ENCODE measurements around the gene NCOA1. TPM values are rescaled to one million over a fixed set of nuclear protein-coding genes. Genes with fewer than 3 reads are reported as not detected.
"Not testable (repeated sequence)": the region's sequence is repeated elsewhere in the genome, so short reads cannot be mapped to it uniquely, and the experiment has no call there.

Gene NCOA1
- total and polyA plus RNA-seq, 4 donors: 6.5 to 26.6 (median 16.3) TPM

DNA sequence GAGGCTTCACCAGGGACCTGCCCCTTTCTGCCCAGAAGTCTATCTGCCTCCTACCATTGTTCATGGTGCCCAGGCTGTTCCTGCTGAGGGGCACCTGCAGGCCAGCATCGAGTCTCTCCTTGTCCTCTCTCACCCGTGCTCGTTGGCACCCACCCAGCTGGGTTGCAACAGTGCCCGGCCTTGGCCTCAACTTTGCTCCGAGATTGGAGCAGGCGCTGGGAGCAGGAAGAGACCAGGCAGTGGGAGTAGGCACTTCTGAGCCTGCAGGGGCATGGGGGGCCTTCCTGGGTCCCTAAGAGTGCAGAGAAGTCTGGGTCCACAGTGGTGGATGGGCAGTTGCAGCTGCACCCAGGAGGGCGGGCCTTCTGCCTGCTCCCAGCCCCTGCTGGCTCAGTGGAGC, 75.6 kb downstream of the NCOA1 start (continued):
- TF ChIP-seq, protein P1, sequence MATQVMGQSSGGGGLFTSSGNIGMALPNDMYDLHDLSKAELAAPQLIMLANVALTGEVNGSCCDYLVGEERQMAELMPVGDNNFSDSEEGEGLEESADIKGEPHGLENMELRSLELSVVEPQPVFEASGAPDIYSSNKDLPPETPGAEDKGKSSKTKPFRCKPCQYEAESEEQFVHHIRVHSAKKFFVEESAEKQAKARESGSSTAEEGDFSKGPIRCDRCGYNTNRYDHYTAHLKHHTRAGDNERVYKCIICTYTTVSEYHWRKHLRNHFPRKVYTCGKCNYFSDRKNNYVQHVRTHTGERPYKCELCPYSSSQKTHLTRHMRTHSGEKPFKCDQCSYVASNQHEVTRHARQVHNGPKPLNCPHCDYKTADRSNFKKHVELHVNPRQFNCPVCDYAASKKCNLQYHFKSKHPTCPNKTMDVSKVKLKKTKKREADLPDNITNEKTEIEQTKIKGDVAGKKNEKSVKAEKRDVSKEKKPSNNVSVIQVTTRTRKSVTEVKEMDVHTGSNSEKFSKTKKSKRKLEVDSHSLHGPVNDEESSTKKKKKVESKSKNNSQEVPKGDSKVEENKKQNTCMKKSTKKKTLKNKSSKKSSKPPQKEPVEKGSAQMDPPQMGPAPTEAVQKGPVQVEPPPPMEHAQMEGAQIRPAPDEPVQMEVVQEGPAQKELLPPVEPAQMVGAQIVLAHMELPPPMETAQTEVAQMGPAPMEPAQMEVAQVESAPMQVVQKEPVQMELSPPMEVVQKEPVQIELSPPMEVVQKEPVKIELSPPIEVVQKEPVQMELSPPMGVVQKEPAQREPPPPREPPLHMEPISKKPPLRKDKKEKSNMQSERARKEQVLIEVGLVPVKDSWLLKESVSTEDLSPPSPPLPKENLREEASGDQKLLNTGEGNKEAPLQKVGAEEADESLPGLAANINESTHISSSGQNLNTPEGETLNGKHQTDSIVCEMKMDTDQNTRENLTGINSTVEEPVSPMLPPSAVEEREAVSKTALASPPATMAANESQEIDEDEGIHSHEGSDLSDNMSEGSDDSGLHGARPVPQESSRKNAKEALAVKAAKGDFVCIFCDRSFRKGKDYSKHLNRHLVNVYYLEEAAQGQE (IDR thresholded peaks at IDR 0.05): no peak
- TF ChIP-seq TAF1 (conservative IDR thresholded peaks at IDR 0.05) (no peak), HNF4A (conservative IDR thresholded peaks at IDR 0.05) (no peak), HNF4G (IDR thresholded peaks at IDR 0.05) (no peak), FOXA1 (IDR thresholded peaks at IDR 0.05) (no peak), RXRA (IDR thresholded peaks at IDR 0.05) (no peak), RAD21 (IDR thresholded peaks at IDR 0.05) (no peak)
- TF ChIP-seq, protein P2, sequence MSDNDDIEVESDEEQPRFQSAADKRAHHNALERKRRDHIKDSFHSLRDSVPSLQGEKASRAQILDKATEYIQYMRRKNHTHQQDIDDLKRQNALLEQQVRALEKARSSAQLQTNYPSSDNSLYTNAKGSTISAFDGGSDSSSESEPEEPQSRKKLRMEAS (IDR thresholded peaks at IDR 0.05): no peak

DNA sequence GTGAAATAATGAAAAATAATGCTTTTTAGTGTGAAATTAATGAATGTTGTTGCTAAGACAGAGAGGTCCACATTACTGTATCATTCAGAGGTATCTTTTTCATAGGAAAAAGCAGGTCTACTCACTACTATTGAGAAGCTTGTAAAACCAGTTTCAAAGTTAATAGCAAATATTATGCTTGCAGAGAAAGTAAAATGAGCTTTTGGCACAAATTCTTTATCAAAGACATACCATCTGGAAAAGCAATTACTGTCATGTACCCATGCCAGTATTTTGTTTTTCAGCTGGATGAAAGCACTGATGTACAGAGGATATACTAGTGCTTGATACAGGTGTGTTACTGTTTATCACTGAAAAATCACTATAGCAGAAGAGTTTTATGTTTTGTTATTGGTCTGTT, 77.5 kb downstream of the NCOA1 start:
- H3K4me3 ChIP-seq (ENCODE audit: low read depth in 1 of 3, low read length in 3 of 3): no peak overlapping the region
- DNase-seq (ENCODE audit: low spot score): no peak
- H3K4me1 ChIP-seq (ENCODE audit: control insufficient read depth in 4 of 4, insufficient read depth in 4 of 4, low read length in 3 of 4): peaks cover 0 to 1% (median 0%) of the 10 kb centered on the region in 4 donors
- TF ChIP-seq, protein P3, sequence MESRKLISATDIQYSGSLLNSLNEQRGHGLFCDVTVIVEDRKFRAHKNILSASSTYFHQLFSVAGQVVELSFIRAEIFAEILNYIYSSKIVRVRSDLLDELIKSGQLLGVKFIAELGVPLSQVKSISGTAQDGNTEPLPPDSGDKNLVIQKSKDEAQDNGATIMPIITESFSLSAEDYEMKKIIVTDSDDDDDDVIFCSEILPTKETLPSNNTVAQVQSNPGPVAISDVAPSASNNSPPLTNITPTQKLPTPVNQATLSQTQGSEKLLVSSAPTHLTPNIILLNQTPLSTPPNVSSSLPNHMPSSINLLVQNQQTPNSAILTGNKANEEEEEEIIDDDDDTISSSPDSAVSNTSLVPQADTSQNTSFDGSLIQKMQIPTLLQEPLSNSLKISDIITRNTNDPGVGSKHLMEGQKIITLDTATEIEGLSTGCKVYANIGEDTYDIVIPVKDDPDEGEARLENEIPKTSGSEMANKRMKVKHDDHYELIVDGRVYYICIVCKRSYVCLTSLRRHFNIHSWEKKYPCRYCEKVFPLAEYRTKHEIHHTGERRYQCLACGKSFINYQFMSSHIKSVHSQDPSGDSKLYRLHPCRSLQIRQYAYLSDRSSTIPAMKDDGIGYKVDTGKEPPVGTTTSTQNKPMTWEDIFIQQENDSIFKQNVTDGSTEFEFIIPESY (IDR thresholded peaks at IDR 0.05): no peak
- TF ChIP-seq, protein P1 (IDR thresholded peaks at IDR 0.05): no peak
- no peak overlapping the region for H3K9ac ChIP-seq (ENCODE audit: low read depth in 1 of 2, low read length in 2 of 2)
- no peak overlapping the region for H3K27ac ChIP-seq (ENCODE audit: low read depth in 1 of 2, low read length in 2 of 2)
- H3K27me3 ChIP-seq (ENCODE audit: control insufficient read depth in 4 of 4, insufficient read depth in 4 of 4, low read length in 3 of 4): no peaks in the 10 kb centered on the region
- peaks cover 0 to 9% (median 8%) of the 10 kb centered on the region in 4 donors for H3K36me3 ChIP-seq (ENCODE audit: control insufficient read depth in 4 of 4, insufficient read depth in 3 of 4, low read depth in 1 of 4, low read length in 3 of 4)
- peaks cover 0 to 5% (median 3%) of the 10 kb centered on the region in 4 donors for H3K9me3 ChIP-seq (ENCODE audit: control insufficient read depth in 4 of 4, low read length in 3 of 4)

DNA sequence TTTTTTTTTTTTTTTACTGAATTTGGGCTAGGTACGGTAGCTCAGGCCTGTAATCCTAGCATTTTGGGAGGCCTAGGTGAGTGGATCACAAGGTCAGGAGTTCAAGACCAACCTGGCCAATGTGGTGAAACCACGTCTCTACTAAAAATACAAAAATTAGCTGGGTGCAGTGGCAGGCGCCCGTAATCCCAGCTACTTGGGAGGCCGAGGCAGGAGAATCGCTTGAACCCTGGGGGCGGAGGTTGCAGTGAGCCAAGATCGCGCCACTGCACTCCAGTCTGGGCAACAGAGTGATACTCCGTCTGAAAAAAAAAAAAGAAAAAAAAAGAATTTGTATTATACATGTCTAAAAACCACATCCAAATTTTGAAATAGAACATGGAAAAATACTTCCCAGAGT, 78.5 kb downstream of the NCOA1 start:
- 97% methylated on average over 10 of the region's 10 CpGs for WGBS
- not testable (repeated sequence) for H3K27me3 ChIP-seq (ENCODE audit: control insufficient read depth in 4 of 4, insufficient read depth in 4 of 4, low read length in 3 of 4); H3K4me3 ChIP-seq (ENCODE audit: low read depth in 1 of 3, low read length in 3 of 3); H3K36me3 ChIP-seq (ENCODE audit: control insufficient read depth in 4 of 4, insufficient read depth in 3 of 4, low read depth in 1 of 4, low read length in 3 of 4); H3K4me1 ChIP-seq (ENCODE audit: control insufficient read depth in 4 of 4, insufficient read depth in 4 of 4, low read length in 3 of 4); H3K9me3 ChIP-seq (ENCODE audit: control insufficient read depth in 4 of 4, low read length in 3 of 4); H3K9ac ChIP-seq (ENCODE audit: low read depth in 1 of 2, low read length in 2 of 2); DNase-seq (ENCODE audit: low spot score); H3K27ac ChIP-seq (ENCODE audit: low read depth in 1 of 2, low read length in 2 of 2)

Data from liver (tissue), 9 donors.